CD4-positive, alpha-beta T cell (primary cell): ENCODE measurements around the gene LDLRAD4. TPM values are rescaled to one million over a fixed set of nuclear protein-coding genes. Genes with fewer than 3 reads are reported as not detected.

Source experiments
- ATAC-seq: fragments of 200-7000 bp; cut with Tn5 transposase; one replicate; pipeline ENCODE4 v1.10.0; 2022; ENCODE audit warnings: mild to moderate bottlenecking; ENCODE audit not compliant: poor library complexity
- CTCF ChIA-PET: fragments of 350-600 bp; sonication (Branson Sonifier 250); formaldehyde crosslinking; loops from one replicate; lab custom pipeline; 2021; ENCODE audit warnings: antibody characterized with exemption, inconsistent platforms; lab: Charles Lee
- POLR2A ChIA-PET: fragments of 350-600 bp; sonication (Branson Sonifier 250); formaldehyde crosslinking; loops from one replicate; lab custom pipeline; 2021; ENCODE audit warnings: antibody characterized with exemption, inconsistent platforms; lab: Charles Lee
- DNase-seq, 14 experiments: peaks; one replicate each; pipeline ENCODE4 v3.0.0-alpha.2; 2013 to 2020; ENCODE audit warnings: mixed read lengths in 2 of 14
- H3K27ac ChIP-seq, 2 donors: one replicate each; pipeline versions ENCODE4 v1.5.1 to v1.7.0; 2013; ENCODE audit warnings: low read length in 2 of 2, low read depth in 1 of 2, mild to moderate bottlenecking in 1 of 2
- H3K27me3 ChIP-seq, 2 experiments: 1 replicate in 1 of 2; 2 replicates in 1 of 2; pipeline versions ENCODE4 v1.6.1 to v1.7.0; 2013; ENCODE audit warnings: low read length in 2 of 2, control low read depth in 1 of 2, mild to moderate bottlenecking in 1 of 2, moderate library complexity in 1 of 2; ENCODE audit not compliant: insufficient read depth in 2 of 2, control insufficient read depth in 1 of 2
- H3K36me3 ChIP-seq: one replicate; pipeline ENCODE4 v1.6.1; 2013; ENCODE audit warnings: low read length, control low read depth; ENCODE audit not compliant: insufficient read depth
- H3K4me1 ChIP-seq: one replicate; pipeline ENCODE4 v1.6.1; 2013; ENCODE audit warnings: low read length, control low read depth; ENCODE audit not compliant: insufficient read depth
- H3K4me3 ChIP-seq: one replicate; pipeline ENCODE4 v1.5.1; 2013; ENCODE audit warnings: mild to moderate bottlenecking, low read length, moderate library complexity
- H3K9me3 ChIP-seq, 2 experiments: 1 replicate in 1 of 2; 2 replicates in 1 of 2; pipeline versions ENCODE4 v1.6.1 to v1.7.0; 2013; ENCODE audit warnings: low read length in 2 of 2, mild to moderate bottlenecking in 2 of 2, control low read depth in 1 of 2, moderate library complexity in 1 of 2; ENCODE audit not compliant: control insufficient read depth in 1 of 2, insufficient read depth in 1 of 2
- H3K27ac Mint-ChIP-seq: one replicate; pipeline ENCODE4 v1.8.0; 2020; ENCODE audit warnings: mixed read lengths
- H3K27me3 Mint-ChIP-seq: one replicate; pipeline ENCODE4 v1.8.0; 2021; ENCODE audit warnings: mixed read lengths
- H3K36me3 Mint-ChIP-seq: one replicate; pipeline ENCODE4 v1.8.0; 2021; ENCODE audit warnings: low read depth, mixed read lengths
- H3K4me1 Mint-ChIP-seq: one replicate; pipeline ENCODE4 v1.8.0; 2021; ENCODE audit warnings: low read depth, mixed read lengths
- H3K4me3 Mint-ChIP-seq: one replicate; pipeline ENCODE4 v1.8.0; 2020; ENCODE audit warnings: mild to moderate bottlenecking, mixed read lengths
- H3K9me3 Mint-ChIP-seq: one replicate; pipeline ENCODE4 v1.8.0; 2020; ENCODE audit warnings: mixed read lengths
- CTCF ChIP-seq: fragments of 200-600 bp; IDR thresholded peaks from one replicate; pipeline ENCODE4 v1.8.0; 2022; ENCODE audit warnings: antibody characterized with exemption, mild to moderate bottlenecking
- intact Hi-C, 2 experiments: fragments of 100-400 bp; cut with DNase I in 1 of 2; cut with micrococcal nuclease in 1 of 2; formaldehyde crosslinking; loops; one replicate each; pipeline versions ENCODE4 v1.15.1 to v1.9.0; 2023 to 2025; cut with DNase I, micrococcal nuclease
- total RNA-seq, 174 experiments: library from RNA in 2 of 174; stranded (reverse) in 2 of 174; gene quantifications; one replicate each; pipeline ENCODE4 v1.2.3 and lab custom pipeline; 2021 to 2026

The LDLRAD4 gene
- total RNA-seq, 2 experiments from 2014 or later, result 51.9 to 52.7 TPM

GRCh38 chr18:13592246-13592645 lies 373.7 kb downstream of the LDLRAD4 start:
- Histone ChIP-seq H3K36me3 (no peaks in the 10 kb centered on the region), H3K9me3 (peaks cover 10 to 18% of the 10 kb centered on the region in 2 experiments), H3K4me3 (no peak overlapping the region), H3K27ac (no peak overlapping the region), H3K4me1 (peaks cover 19% of the 10 kb centered on the region), H3K27me3 (no peaks in the 10 kb centered on the region)
- ChIA-PET POLR2A (no interaction called here), CTCF (no interaction called here)
- H3K27me3 Mint-ChIP-seq, result no peaks in the 10 kb centered on the region
- no peak for TF ChIP-seq CTCF
- H3K9me3 Mint-ChIP-seq, result no peaks in the 10 kb centered on the region
- no peak overlapping the region for H3K4me3 Mint-ChIP-seq
- H3K27ac Mint-ChIP-seq, result no peak overlapping the region
- intact Hi-C loops, result no loop called here
- ATAC-seq (no peak), DNase-seq (no peak)
- H3K4me1 Mint-ChIP-seq, result peaks cover 41% of the 10 kb centered on the region
- H3K36me3 Mint-ChIP-seq, result peaks cover 42% of the 10 kb centered on the region

DNA sequence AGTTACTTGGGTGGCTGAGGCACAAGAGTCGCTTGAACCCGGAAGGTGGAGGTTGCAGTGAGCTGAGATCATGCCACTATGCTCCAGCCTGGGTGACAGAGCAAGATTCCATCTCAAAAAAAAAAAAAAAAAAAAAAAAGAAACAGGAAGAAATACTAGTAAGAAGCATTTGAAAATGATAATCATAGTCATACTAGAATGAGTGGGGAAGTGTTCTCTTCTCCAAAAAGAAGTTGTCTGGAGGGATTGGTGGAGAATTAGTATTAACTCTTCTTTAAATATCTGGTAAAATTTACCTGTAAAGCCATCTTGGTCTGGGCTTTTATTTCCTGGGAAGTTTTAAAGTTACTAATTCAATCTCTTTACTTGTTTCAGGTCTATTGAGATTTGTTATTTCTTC lies 376.0 kb downstream of the LDLRAD4 start:
- H3K27ac Mint-ChIP-seq, result no peak overlapping the region
- Histone ChIP-seq H3K36me3 (no peaks in the 10 kb centered on the region), H3K9me3 (peaks cover 13 to 35% of the 10 kb centered on the region in 2 experiments), H3K4me3 (no peak overlapping the region), H3K27ac (no peak overlapping the region), H3K4me1 (peaks cover 12% of the 10 kb centered on the region), H3K27me3 (no peaks in the 10 kb centered on the region)
- ATAC-seq (no peak), DNase-seq (no peak)
- H3K36me3 Mint-ChIP-seq, result peaks cover 51% of the 10 kb centered on the region
- no peaks in the 10 kb centered on the region for H3K27me3 Mint-ChIP-seq
- peaks cover 6% of the 10 kb centered on the region for H3K9me3 Mint-ChIP-seq
- H3K4me3 Mint-ChIP-seq, result no peak overlapping the region
- intact Hi-C loops, result no loop called here
- POLR2A ChIA-PET, result no interaction called here
- H3K4me1 Mint-ChIP-seq, result peaks cover 29% of the 10 kb centered on the region
- CTCF ChIA-PET, result no interaction called here
- no peak for TF ChIP-seq CTCF

DNA sequence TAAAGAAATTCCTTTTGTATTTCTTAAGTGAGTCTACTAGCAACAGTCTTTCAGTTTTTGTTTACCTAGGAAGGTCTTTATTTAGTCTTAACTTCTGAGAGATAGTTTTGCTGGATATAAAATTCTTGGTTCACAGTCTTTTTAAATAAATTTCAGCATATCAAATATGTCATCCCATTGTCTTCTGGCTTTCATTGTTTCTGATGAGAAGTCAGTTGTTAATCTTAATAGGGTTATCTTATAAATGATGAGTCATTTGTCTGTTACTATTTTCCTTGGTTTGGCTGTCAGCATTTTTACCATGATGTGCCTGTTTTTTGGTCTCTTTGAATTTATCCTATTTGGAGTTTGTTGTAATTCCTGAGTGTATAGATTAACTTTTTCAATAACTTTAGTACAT lies 378.5 kb downstream of the LDLRAD4 start:
- Histone ChIP-seq H3K9me3 (peaks cover 13 to 35% of the 10 kb centered on the region in 2 experiments), H3K36me3 (no peaks in the 10 kb centered on the region), H3K27me3 (no peaks in the 10 kb centered on the region), H3K27ac (no peak overlapping the region), H3K4me3 (no peak overlapping the region), H3K4me1 (no peaks in the 10 kb centered on the region)
- DNase-seq, result no peak
- Mint-ChIP-seq H3K9me3 (peaks cover 6% of the 10 kb centered on the region), H3K4me1 (peaks cover 4% of the 10 kb centered on the region), H3K4me3 (no peak overlapping the region), H3K27me3 (no peaks in the 10 kb centered on the region), H3K27ac (no peak overlapping the region), H3K36me3 (peaks cover 56% of the 10 kb centered on the region)
- ChIA-PET POLR2A (interaction anchor here (0.6 to 0.7 kb wide), 2 partner anchors 11 to 15 kb away, joined by 3 read pairs; no protein-coding TSS in a partner anchor), CTCF (interaction anchor here (0.7 kb wide), 1 partner anchor 19 kb away, joined by 3 read pairs; no protein-coding TSS in a partner anchor)
- TF ChIP-seq CTCF, result no peak
- intact Hi-C loops, result no loop called here
- ATAC-seq, result peak; percentile 37
